Measurements from ENCODE around the gene CORO7.

GRCh38 chr16:4411684-4412083 is 4.7 kb downstream of the CORO7 start:
- TF ChIP-seq GATA2 (IDR thresholded peaks at IDR 0.05; ENCODE audit: low read depth, low read length) (no peak), GATA3 (IDR thresholded peaks at IDR 0.05; ENCODE audit: low read depth, low read length) (no peak)

Measured in SH-SY5Y (cell line).